Endothelial cell (in vitro differentiated cells): ENCODE data around the gene CCM2. TPM values are rescaled to one million over a fixed set of nuclear protein-coding genes. Genes with fewer than 3 reads are reported as not detected.
A peak's percentile ranks its signal among the peaks of the same experiment; 100 is the strongest.

Source experiments
- DNase-seq: peaks from one replicate; pipeline ENCODE4 v3.0.0; 2021; ENCODE audit warnings: low spot score
- H3K27ac Mint-ChIP-seq: one replicate; pipeline ENCODE4 v1.8.0; 2021; ENCODE audit warnings: mixed read lengths, inconsistent platforms; ENCODE audit not compliant: unreplicated experiment
- H3K27me3 Mint-ChIP-seq: one replicate; pipeline ENCODE4 v1.8.0; 2021; ENCODE audit warnings: mild to moderate bottlenecking, moderate library complexity, mixed read lengths, inconsistent platforms; ENCODE audit not compliant: unreplicated experiment
- H3K36me3 Mint-ChIP-seq: one replicate; pipeline ENCODE4 v1.8.0; 2021; ENCODE audit warnings: mild to moderate bottlenecking, low read depth, mixed read lengths, inconsistent platforms; ENCODE audit not compliant: unreplicated experiment
- H3K4me1 Mint-ChIP-seq: one replicate; pipeline ENCODE4 v1.8.0; 2021; ENCODE audit warnings: mild to moderate bottlenecking, mixed read lengths, inconsistent platforms; ENCODE audit not compliant: unreplicated experiment
- H3K4me3 Mint-ChIP-seq: one replicate; pipeline ENCODE4 v1.8.0; 2021; ENCODE audit warnings: mild to moderate bottlenecking, mixed read lengths, inconsistent platforms; ENCODE audit not compliant: unreplicated experiment
- H3K9me3 Mint-ChIP-seq: one replicate; pipeline ENCODE4 v1.8.0; 2021; ENCODE audit warnings: mixed read lengths, inconsistent platforms; ENCODE audit not compliant: unreplicated experiment
- total RNA-seq: library from RNA; stranded (reverse); fragmentation: NEBNext Ultra II Directional; extraction: Animal tissue kit (Norgen Biotek cat#: 25700); gene quantifications from one replicate; pipeline ENCODE4 v1.2.1, GENCODE V29; 2021; ENCODE audit not compliant: unreplicated experiment
- TF ChIP-seq, protein P1 (sequence below): fragments of 200-600 bp; sonication (generic); IDR thresholded peaks from one replicate; pipeline ENCODE4 v1.5.0; 2021; ENCODE audit warnings: antibody characterized with exemption; ENCODE audit not compliant: unreplicated experiment

Gene CCM2
- total RNA-seq, 1 donor from 2014 or later, result 59.8 TPM

- peaks cover 6% of the 10 kb centered on the region for H3K36me3 Mint-ChIP-seq
These were observed 57.9 kb downstream of the CCM2 start for GRCh38 chr7:45057878-45058277.

GRCh38 chr7:45060295-45060694 lies 60.3 kb downstream of the CCM2 start:
- no peak for DNase-seq
- no peaks in the 10 kb centered on the region for H3K27me3 Mint-ChIP-seq
- TF ChIP-seq, protein P1, sequence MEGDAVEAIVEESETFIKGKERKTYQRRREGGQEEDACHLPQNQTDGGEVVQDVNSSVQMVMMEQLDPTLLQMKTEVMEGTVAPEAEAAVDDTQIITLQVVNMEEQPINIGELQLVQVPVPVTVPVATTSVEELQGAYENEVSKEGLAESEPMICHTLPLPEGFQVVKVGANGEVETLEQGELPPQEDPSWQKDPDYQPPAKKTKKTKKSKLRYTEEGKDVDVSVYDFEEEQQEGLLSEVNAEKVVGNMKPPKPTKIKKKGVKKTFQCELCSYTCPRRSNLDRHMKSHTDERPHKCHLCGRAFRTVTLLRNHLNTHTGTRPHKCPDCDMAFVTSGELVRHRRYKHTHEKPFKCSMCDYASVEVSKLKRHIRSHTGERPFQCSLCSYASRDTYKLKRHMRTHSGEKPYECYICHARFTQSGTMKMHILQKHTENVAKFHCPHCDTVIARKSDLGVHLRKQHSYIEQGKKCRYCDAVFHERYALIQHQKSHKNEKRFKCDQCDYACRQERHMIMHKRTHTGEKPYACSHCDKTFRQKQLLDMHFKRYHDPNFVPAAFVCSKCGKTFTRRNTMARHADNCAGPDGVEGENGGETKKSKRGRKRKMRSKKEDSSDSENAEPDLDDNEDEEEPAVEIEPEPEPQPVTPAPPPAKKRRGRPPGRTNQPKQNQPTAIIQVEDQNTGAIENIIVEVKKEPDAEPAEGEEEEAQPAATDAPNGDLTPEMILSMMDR, result no peak
- no peak overlapping the region for H3K27ac Mint-ChIP-seq
- H3K4me3 Mint-ChIP-seq, result no peak overlapping the region
- H3K9me3 Mint-ChIP-seq, result no peaks in the 10 kb centered on the region
- peaks cover 13% of the 10 kb centered on the region for H3K36me3 Mint-ChIP-seq
- peaks cover 23% of the 10 kb centered on the region for H3K4me1 Mint-ChIP-seq

More at GRCh38 chr7:45057878-45058277, 57.9 kb downstream of the CCM2 start:
- peak overlapping the region; percentile 26 for H3K27ac Mint-ChIP-seq
- H3K4me1 Mint-ChIP-seq, result peaks cover 23% of the 10 kb centered on the region
- no peaks in the 10 kb centered on the region for H3K9me3 Mint-ChIP-seq
- TF ChIP-seq, protein P1, result no peak
- DNase-seq, result no peak
- no peak overlapping the region for H3K4me3 Mint-ChIP-seq
- no peaks in the 10 kb centered on the region for H3K27me3 Mint-ChIP-seq

DNA sequence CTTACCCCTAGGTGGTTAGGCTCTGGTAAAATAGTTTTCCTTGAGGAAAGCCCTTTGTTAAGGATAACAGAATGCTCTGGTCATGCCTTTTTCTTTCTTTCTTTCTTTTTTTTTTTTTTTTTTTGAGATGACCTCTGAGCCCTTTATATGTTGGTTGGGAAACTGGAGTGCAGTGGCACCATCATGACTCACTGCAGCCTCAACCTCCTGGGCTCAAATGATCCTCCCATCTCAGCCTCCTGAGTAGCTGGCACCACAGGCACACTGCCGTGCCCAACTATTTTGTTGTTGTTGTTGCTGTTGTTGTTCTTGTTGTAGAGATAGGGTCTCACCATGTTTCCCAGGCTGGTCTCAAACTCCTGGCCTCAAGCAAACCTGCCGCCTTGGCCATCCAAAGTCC lies 61.4 kb downstream of the CCM2 start:
- Mint-ChIP-seq H3K27ac (no peak overlapping the region), H3K36me3 (peaks cover 16% of the 10 kb centered on the region), H3K9me3 (no peaks in the 10 kb centered on the region), H3K27me3 (no peaks in the 10 kb centered on the region), H3K4me3 (no peak overlapping the region), H3K4me1 (peaks cover 23% of the 10 kb centered on the region)
- no peak for DNase-seq
- TF ChIP-seq, protein P1, result no peak

DNA sequence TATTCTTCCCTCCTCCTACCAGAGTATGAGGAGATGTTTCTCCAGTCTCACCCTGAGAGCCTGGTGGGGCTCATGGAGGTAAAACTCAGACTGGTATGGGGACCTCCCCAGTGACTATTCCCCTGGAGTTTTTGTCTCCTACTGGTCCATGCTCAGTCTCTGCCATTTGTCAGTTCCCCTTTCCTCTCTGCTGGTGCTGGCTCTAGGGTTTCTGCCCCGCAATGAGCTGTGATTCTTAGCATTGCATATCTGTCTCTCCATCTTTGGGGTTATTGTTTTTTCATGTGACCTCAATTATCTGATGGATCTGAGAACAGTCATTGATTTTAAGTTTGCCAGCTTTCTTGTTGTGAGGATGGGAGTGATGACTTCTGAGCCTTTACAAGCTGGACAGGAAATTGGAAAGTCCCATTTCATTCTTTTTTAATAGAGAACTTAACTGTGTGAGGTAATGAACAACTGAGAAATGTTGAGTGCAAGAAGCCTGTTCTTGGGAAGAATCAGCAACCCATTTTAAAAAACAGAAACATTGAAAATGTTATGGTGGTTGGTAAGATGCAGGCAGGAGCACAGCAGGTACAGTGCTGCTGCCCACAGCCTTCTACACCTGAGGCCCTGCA lies 61.9 kb downstream of the CCM2 start:
- Mint-ChIP-seq H3K4me1 (peaks cover 23% of the 10 kb centered on the region), H3K27me3 (no peaks in the 10 kb centered on the region), H3K4me3 (no peak overlapping the region), H3K9me3 (no peaks in the 10 kb centered on the region), H3K27ac (no peak overlapping the region), H3K36me3 (peaks cover 16% of the 10 kb centered on the region)
- DNase-seq, result no peak
- TF ChIP-seq, protein P1, result no peak

DNA sequence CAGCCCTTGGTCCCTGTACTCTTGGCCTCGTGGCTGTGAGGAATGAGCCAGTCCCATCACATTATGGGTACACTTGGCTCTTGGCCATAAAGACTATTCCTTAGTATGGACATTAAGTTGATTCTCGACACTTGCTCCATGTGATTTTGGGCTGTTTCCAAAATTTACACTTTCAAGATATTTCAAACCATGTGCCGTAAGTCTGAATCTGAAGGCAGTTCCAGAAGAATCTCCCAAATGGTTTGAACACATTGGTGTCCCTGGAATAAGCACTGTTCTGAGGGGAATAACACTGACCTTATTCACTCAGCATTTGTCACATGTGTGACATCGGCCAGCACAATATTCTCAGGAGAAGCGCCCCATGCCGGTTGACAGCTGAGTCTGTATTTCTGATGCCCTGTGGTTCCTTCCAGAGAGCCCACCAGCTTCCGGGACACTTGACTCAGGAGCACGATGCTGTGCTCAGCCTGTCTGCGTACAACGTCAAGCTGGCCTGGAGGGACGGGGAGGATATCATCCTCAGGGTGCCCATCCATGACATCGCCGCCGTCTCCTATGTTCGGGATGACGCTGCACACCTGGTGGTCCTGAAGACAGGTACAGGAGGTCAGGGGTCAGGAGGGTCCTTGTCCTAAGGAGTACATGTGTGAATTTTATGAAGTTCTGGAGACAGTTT lies 64.2 kb downstream of the CCM2 start:
- Mint-ChIP-seq H3K4me1 (peaks cover 9% of the 10 kb centered on the region), H3K27ac (no peak overlapping the region), H3K27me3 (no peaks in the 10 kb centered on the region), H3K36me3 (peaks cover 16% of the 10 kb centered on the region), H3K4me3 (no peak overlapping the region), H3K9me3 (no peaks in the 10 kb centered on the region)
- TF ChIP-seq, protein P1, result no peak
- DNase-seq, result no peak
